ENCODE measurements around the gene JPH3.
"Not testable (repeated sequence)": the region's sequence is repeated elsewhere in the genome, so short reads cannot be mapped to it uniquely, and the experiment has no call there.

JPH3 gene

DNA sequence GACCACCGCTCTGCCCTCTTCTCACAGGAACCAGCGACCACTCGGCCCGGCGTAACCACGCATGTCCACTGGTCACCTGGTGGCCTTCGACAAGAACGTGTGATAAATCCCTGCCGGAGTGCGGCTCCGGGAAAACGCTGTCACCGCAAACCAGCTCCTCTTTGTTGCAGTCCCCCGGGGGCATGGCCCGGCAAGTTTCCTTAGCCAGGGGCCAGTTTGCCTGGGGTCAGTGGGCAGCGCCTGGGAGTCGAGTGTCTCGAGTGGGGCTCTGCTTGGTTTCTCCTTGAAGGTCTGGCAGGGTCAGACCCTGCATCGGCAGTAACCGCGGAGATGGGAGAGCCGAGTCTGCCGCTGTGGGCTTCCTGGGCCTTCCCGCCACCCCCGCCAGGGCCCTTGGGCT, 52.5 kb downstream of the JPH3 start:
- DNase-seq (ENCODE audit: low read depth), result no peak

DNA sequence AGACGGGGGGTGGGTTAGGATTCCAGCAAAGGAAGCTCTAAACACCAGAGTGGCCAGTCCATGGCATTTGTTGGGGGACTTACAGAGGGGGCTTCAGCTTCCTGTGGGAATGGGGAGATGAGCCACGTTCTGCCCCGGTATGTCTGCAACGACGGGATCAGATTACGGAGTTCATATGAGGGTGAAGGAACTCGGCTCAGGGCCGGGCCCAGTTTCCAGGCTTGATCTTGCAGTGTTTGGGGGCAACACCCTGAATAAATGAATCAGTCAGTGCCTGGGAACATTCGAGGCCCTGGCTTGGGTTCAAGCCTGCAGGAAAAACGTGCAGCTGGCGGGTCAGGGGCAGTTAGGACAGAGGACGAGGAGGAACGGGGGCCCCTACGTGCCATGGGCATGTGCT, 54.0 kb downstream of the JPH3 start:
- no peak for DNase-seq (ENCODE audit: low read depth)

DNA sequence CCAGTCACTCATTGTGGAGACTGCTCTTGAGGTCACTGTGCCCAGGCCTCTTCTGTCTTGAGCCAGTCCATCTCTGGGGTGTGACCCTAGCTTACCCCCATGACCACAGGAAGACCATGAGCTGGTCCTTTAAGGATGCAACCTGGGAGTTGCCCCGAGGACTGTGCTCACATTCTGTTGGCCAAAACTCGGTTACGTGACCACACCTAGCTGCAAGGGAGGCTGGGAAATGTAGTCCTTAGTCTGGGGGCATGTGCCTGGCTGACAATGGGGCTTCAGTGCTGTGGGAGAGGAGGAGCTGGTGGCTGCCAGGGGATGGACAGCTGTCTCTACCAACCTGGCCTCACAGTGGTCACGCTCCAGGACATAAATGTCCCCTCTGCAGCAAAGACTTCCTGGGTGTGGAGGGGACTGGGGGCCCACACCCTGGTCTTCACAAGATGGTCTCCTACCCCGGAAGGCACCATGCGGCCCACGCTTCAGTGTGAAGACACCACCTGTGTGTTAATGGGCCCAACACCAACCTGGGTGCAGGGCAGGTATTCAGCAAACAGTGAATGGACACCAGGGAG, 55.4 kb downstream of the JPH3 start:
- no peak for DNase-seq (ENCODE audit: low read depth)

DNA sequence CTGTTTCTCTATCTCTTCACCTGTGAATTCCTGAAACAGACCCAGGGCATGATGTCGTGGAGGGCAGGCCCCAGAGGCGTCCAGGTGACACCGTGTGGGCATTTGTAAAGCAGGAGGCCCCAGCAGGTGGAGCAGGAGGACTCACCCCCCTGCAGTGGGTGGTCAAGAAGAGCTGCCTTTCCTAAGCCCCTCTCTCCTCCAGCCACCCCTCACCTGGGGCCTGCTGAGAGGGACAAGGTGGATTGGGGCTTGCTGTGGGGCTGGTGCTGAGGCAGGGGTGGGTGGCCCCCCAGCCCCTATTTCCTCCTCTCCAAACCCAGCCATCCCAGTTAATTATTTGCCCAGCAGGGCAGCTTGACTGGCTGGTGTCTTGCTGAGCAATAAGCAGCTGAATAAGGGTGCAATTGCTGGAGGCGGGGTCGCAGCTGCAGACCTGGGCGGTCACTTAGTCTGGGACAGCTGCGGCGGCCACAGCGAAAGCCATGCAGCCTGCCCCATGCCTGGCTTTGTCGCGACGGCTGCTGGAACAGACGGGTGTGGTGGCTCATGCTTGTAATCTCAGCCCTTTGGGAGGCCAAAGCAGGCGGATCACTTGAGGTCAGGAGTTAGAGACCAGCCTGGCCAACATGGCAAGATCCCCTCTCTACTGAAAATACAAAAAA, 56.4 kb downstream of the JPH3 start:
- DNase-seq (ENCODE audit: low read depth), result no peak

DNA sequence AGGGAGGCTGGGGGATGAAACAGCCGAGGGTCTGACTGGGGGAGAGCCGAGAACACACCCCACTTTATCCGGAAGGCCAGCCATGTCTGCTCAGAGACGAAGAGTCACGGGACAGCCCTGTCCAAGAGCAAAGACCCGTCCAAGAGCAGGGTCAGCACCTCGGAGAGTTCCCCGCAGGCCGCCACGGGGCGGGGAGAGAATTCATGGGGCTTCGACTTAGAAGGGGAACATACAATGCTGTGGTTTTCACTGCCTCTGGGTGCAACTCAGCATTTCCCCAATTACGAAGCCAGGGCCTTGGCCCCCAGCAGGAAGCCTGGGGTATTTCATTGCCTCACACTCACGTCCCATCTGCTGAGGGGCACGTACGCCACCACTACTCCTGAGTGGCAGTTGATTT, 59.3 kb downstream of the JPH3 start:
- DNase-seq (ENCODE audit: low read depth), result no peak

DNA sequence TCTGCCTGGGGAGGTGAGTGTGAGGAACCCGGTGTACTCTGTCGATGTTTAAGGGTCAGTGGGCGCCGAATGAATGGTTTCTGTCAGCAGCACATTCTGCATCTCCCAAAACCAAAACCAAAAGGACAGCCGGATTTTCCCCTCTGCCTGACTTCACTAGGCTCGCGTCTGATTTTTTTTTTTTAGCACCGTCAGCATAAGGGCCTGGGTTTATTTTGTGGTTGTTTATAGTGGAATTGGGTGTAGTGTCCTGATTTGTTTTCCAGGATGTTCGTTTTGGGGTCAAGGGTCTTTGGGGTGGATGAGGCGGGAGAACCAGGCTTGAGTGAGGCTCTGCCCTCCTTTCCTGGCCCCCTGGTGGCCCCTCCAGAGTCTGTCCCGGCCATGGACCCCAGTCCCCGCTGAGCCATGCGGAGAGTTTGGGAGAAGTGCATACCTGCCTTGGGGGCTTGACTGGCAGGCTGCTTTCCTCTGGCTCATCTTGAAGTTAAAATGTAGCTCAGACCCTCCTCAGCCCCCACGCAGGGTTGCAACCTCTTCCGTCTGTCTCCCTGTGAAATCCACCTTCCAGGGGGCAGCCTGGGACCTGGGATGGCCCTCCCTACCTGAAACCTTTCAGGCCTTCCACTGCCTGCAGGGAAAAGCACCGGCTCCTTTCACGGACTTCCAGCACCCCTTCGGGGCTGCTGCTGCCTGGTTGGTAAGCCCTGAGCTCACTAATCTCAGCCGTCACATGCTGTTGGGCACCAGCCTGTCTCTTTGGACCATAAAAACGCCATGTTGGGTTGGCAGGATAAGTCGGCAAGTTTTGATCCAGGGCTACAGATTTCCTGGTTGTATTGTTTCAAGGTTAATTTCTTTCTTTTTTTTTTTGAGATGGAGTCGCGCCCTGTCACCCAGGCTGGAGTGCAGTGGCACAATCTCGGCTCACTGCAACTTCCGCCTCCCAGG, 60.2 kb downstream of the JPH3 start:
- no peak for DNase-seq (ENCODE audit: low read depth)

DNA sequence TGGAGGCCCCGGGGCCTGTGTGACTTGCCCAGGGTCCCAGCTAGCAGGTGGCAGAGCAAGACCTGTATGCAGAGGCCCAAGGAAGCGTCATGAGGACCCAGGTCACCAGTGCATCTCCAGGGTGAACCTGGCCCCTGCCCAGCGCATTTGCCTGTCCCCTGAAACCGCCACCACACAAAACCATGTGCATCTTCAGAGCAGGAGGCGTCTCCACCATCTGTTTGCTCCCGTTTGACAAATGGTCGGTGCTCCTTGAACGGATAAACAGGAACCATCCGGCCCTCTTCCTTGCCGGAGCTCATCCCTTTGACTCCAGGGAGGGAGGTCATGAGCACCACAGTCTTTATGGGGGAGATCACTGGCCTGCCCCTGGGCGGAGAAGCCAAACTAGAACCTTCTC, 62.5 kb downstream of the JPH3 start:
- DNase-seq (ENCODE audit: low read depth), result no peak

DNA sequence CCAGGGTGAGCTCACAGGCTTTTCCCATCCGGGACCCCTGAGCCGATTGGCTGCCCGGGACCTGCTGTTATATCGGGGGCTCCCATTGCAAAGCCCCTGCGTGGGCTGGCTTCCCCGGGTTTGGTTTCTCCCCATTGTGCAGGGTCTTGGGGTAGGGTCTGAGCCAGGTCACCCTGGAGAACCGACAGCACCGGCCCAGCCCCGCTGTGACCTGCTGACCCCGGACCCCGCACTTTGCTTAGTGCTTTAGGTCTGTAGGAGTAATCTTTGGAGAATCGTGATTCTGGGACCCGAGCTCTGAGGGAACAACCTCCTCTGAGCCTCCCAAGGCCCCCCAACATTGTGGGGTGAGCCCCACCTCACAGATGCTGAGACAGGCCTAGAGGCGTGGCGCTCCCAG, 62.9 kb downstream of the JPH3 start:
- no peak for DNase-seq (ENCODE audit: low read depth)

DNA sequence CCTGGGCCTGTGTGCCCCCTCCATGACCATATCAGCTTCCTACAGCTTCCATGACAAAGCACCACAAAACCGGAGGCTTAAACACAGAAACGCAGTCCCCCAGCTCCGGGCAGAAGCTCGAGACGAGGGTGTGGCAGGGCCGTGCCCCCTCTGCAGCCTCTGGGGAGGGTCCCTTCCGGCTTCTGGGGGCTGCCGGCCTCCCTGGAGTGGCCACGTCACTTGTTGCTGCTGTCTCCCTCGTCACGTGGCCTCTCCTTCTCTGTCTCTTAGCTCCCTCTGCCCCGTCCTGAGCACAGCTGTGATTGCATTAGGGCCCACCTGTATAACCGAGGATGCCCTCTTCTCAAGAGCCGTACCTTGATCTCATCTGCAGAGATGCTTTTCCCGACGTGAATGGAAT, 64.6 kb downstream of the JPH3 start:
- no peak for DNase-seq (ENCODE audit: low read depth)

DNA sequence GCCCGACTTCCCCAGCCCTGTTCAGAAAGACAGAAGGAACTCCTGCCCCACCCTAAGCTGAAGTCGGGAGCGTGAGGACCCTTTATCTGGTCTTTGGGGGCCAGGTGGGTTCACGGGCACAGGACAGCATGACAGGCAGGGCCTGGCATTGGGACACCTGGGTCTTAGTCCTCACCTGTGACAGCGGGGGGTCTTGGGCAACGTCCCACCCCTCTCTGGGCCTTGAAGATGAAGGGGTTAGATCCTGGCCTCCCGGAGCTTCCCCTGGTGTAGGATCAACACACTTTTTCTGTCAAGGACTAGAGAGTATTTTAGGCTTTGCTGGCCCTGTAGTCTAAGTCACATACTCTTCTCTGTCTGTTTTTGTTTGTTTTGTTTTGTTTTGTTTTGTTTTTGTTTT, 65.1 kb downstream of the JPH3 start:
- no peak for DNase-seq (ENCODE audit: low read depth)

DNA sequence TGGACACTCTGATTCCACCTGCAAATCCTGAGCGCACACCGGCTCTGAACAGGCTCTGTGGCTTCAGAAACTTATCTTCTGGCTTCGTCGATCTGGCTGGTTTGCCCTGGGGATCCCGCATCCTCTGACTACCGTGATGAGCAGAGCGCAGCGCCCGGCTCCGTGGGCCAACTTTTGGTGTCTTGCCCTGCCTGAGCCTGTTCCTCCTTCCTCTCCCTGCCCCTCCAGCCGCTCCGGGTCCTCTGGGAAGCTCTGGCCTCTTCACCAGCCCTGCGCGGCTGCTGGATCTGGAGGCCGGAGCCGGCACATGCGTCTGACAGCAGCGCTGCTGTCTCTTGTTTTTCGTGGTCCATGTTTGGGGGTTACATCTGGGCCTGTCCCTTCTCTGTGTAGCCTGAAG, 65.6 kb downstream of the JPH3 start:
- no peak for DNase-seq (ENCODE audit: low read depth)

DNA sequence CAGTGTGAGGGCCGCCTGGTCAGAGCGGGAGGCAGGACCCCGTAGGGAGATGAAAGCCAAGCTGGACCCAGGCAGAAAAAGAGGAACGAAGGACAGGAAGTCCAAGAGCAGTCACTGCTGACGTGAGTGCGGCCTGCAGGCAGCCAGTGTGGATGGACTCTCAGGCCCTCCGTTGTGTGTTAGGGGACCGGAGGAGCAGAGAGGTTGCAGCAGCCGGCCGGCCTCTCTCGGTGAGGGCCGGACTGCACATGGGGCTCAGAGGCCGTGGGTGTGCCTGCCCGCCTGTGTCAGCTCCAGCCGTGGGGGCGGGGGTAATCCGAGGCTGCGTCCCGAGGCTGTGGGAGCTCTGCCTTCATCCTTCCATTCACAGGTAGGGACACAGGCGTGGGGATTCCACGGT, 67.4 kb downstream of the JPH3 start:
- DNase-seq (ENCODE audit: low read depth), result no peak

DNA sequence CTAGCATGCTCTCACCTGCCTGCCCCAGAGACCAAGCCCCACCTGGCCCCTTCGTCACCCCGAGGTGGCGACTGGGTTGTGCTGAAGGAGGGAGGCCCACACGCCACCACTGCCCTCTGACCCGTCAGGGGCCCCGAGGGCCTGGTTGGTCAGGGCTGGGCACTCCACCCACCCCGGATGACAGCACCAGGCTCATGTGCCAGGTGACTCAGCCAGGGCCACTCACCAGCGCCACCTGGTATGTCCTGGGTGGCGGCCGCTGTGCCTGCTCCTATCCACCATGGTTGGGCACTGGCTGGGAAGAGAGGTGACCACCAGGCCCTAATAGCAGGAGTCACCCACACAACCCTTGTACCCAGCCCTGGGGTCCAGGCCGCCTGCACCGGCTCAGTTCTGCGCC, 68.9 kb downstream of the JPH3 start:
- DNase-seq (ENCODE audit: low read depth), result no peak

DNA sequence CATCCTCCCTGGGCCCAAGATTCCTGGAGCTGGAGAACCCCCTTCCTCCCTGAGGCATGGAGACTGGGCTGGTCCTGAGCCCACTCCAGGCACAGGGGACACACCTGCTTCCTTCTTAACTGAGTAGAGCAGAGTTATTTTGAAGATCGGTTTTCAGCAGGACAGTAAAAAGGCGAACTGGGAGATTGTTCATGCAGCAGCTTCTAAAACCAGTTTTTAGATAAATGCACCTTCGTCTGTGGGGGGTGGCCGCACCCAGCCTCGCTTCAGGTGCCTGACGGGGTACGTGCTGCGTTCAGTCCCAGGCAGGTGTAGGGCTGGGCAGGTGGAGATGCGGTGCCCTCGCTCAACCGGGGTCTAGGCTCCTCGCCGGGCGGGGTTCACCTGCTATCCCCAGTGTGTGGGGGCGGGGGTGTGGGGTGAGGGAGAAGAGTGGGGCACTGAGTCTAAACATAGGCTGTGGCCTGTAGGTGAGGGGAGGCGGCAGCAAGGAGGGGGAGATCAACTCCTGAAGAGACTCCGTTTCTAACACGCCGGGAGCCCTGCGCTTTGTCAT, 69.5 kb downstream of the JPH3 start:
- DNase-seq (ENCODE audit: low read depth), result no peak

DNA sequence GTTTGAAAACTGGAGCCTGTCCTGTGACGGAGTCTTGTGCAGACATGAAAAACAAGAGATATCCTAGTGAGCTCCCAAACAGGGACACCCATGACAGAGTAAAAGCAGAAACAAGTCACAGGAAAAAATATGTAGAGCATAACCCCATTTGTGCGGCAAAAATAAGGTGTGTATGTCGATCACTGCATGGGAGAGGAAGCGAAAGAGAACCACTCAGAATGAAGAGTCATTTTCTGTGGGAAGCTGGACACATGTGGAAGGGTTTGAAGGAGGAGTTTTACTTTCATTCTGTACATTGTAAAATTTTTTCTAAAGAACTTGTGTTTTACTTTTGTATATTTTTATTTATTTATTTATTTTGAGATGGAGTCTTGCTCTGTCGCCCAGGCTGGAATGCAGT, 72.1 kb downstream of the JPH3 start:
- DNase-seq (ENCODE audit: low read depth), result no peak

DNA sequence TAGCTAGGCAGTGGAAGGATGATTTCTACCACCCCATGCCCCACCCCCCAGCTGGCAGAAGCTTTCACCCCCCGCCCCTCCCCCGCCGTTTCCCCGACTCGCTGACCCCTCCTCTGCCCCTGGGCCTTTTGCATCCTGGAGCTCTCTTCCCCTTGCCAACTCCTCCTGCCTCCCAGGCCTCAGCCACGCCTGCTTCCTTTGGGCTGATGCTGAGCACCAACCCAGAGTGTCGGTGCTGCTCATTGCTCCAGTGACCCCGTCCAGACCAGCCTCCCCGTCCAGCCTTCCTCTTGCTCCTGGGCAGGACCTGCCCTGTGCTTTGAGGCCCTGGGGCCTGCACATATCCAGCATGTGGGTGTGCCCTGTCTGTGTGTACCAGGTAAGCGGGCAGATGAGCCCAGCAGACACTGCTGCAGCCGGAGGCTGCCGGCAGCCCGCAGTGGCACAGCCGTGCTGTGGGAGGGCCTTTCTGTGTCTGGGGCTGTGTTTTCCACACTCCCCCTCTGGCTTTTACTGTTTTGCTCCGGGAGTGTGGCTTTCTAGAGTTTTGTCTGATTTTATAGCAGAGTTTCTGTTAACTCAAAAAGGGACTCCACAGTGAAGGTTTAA, 72.9 kb downstream of the JPH3 start:
- no peak for DNase-seq (ENCODE audit: low read depth)

DNA sequence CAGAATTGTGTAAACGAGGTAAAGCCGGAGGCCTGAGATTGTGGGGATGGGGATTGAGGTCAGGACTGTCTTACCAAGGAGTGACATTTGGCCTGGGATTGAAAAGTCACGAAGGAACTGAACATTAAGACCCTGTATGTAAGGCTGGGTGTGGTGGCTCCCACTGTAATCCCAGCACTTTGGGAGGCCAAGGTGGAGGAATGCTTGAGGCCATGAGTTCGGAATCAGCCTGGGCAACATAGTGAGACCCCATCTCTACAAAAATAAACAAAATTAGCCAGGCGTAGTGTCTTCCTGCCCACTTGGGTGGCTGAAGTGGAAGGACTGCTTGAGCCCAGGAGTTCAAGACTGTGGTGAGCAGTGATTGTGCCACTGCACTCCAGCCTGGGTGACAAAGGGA, 75.5 kb downstream of the JPH3 start:
- DNase-seq (ENCODE audit: low read depth), result no peak

DNA sequence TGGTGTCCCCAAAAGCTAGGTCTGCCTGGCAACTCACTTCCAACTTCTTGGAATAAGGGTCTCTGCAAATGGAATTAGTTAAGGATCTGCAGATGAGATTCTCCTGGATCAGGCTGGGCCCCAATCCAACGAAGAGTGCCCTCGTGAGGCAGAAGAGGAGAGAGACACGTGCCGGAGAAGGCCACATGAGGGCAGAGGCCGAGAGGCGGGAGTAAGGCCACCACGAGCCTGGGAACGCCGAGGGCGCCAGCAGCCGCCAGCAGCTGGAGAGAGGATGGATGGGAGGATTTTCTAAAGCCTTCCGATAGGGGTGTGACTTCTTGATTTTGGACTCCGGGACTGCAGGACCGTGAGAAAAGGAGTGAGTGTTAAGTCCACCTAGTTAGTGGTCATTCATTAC, 76.3 kb downstream of the JPH3 start:
- no peak for DNase-seq (ENCODE audit: low read depth)

DNA sequence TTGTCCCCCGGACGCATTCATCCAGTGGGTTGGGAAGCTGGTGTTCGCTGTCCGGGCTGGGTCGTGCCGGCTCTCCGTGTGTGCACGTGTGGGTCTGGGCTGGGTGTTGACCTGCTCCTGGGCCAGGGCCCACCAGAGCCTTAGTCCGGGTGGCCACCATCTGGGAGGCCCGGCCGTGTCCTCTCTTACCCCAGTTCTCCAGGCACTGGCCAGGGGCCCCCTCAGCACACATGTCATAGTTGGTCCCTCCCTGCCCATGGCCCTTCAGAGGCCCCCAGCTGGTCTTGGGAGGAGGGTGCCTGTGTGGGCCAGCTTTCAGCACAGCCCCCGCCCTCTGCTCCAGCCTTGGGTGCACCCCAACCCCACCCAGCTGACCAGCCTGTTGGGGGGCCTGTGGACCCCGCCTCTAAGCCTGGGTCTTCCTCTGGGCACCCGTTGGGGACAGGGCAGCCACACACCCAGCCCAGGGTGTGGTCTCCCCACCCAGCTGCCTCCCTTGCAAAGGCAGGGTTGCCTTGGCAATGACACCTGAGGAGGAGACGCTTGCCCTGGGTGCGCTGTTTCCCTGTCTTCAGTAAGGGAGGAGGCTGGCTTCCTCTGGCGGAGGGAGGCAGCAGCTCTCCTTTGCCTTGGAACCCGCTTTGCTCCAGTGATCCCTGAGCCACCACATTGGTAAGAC, 77.4 kb downstream of the JPH3 start:
- no peak for DNase-seq (ENCODE audit: low read depth)

DNA sequence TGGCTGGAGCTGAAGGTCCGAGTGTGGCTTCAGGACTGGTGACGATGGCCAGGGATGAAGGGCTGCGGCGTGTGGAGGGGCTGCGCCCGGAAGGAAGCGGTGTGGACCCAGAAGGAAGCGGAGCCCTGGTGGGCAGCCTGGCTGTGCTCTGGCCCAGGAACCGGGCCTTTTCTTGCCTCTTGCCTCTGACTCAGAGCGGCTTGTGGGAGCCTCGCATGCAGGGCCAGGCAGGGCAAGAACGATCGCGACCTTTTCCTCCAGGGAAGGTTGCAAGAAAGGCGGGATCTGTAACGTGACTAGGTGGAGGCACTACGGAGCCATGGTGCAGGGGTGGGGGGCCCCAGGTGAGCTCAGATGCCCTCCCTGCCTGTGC, 78.0 kb downstream of the JPH3 start:
- DNase-seq (ENCODE audit: low read depth), result no peak

DNA sequence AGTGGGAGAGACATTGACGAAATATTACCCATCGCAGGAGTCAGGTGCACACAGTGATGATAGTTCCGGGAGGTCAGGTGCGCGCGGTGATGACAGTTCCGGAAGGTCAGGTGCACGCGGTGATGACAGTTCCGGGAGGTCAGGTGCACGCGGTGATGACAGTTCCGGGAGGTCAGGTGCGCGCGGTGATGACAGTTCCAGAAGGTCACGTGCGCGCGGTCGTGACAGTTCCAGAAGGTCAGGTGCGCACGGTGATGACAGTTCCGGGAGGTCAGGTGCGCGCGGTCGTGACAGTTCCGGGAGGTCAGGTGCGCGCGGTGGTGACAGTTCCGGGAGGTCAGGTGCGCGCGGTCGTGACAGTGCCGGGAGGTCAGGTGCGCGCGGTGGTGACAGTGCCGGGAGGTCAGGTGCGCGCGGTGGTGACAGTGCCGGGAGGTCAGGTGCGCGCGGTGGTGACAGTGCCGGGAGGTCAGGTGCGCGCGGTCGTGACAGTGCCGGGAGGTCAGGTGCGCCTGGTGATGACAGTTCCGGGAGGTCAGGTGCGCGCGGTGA, 78.8 kb downstream of the JPH3 start:
- not testable (repeated sequence) for DNase-seq (ENCODE audit: low read depth)

Data from GM04503 (cell line).